HG03045 (cell line): ENCODE results near the gene KRT74.
"Not testable (repeated sequence)": the region's sequence is repeated elsewhere in the genome, so short reads cannot be mapped to it uniquely, and the experiment has no call there.

Experiments used
- ATAC-seq: cut with Tn5 transposase; IDR thresholded peaks from one replicate; pipeline ENCODE4 v1.9.1; 2021; ENCODE audit warnings: mild to moderate bottlenecking, moderate library complexity; ENCODE audit not compliant: unreplicated experiment

KRT74 gene

DNA sequence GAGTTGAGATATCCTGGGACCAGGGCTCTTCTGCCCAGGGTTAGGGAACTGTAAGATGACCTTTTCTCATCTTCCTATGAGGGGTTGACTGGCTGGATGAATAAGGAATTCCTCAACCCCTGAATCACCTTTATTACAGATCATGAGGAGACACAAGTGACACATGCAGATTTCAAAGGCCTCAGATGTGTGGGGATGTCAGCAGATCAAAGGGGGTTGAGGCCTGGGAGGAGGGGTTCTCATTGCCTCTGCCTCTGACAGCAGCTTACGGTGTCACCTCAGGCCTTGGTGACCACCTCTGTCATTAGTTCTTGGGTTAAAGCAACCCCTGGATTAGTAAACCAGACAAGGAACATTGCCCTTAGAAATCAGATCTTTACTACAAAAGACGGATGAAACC lies 29.7 kb upstream of the KRT74 start:
- no peak for ATAC-seq

DNA sequence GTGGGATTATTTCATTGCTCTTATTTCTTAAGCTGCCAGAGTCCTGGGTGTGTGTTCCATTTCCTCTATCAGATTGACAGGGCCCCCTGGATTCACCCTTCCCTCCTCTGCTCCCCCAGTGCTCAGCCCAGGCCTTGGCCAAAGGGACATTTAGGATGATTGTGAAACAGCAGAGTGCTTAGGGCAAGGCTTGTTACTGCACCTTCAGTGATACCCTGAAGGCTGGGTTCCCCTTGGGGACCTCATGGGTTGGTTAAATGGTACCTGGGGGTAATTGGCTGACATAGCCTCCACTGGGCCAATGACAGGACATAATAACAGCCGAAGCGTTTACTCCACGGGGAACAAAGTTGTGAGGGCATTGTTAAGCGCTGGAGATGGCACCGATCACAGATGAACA lies 28.9 kb upstream of the KRT74 start:
- no peak for ATAC-seq

DNA sequence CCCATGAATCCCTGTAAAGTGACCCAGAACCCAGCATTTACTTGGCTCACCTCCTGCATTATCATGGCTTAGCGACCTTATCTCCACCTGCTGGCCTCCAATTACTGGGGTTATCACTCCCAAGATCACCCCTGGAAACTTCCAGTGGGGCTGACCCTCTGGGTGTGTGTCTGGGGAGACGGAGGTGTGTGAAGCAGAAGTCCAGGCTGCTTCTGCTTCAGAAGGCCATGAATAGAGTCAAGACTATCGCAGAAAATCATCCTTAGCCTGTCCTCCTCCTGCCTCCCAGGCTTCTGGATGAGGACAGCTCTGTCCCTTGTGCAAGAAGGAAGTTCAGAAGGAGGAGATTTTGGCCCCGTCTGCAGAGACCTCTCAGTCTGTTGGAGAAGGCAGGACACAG lies 28.0 kb upstream of the KRT74 start:
- ATAC-seq: no peak

DNA sequence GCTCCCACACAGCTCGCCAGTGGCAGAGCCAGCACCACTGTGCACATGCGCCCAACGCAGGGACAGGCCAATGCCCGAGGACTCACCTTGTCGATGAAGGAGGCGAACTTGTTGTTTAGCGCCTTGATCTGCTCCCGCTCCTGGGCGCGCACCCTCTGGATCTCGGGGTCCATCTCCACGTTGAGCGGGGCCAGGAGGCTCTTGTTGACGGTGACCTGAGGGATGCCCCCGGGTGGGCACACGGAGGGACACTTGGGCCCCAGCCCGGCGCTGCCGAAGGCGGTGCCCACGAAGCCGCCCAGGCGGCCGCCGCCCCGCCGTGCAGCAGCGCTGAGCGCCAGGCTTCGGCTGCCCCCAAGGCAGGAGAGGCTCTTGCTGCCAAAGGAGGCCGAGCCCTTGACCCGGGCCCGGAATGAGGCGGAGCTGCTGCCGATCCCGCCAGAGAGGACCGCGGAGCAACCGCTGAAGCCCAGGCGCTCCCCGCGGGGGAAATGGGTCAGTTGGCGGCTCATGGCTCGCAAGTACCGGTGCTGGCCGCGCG lies 27.4 kb upstream of the KRT74 start, which contains the start of gene KRT72:
KRT72 (minus strand) TSS at position 523 of the 541 bp plus-strand sequence; CDS start at position 512, 11 bp downstream.
- no peak for ATAC-seq

DNA sequence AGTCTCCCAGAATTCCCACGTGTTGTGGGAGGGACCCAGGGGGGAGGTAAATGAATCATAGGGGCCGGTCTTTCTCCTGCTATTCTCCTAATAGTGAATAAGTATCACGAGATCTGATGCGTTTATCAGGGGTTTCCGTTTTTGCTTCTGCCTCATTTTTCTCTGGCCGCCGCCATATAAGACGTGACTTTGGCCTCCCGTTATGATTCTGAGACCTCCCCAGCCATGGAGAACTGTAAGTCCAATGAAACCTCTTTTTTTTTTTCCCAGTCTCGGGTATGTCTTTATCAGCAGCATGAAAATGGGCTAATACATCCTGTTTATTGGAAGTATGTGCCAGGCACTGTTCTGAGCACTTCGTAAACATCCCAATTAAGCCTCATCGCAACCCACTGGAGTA lies 26.8 kb upstream of the KRT74 start:
- ATAC-seq: no peak

DNA sequence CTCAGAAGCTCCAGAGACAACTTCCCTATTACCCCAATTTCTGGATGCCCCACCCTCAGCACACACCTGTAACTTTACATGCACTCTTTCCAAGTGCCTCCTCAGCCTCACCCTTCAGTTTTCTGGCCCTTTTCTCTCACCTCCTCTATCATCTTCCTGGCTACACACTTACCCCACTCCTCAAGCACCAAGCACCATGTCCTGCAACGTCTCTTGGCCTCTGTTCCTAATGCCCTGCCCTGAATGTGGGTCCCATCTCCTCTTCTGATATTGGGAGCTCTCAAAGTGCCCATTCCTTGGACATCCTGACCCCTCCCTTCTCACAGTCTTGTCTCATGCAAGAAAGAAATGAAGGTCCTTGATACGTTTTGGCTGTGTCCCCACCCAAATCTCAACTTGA lies 26.4 kb upstream of the KRT74 start:
- no peak for ATAC-seq

DNA sequence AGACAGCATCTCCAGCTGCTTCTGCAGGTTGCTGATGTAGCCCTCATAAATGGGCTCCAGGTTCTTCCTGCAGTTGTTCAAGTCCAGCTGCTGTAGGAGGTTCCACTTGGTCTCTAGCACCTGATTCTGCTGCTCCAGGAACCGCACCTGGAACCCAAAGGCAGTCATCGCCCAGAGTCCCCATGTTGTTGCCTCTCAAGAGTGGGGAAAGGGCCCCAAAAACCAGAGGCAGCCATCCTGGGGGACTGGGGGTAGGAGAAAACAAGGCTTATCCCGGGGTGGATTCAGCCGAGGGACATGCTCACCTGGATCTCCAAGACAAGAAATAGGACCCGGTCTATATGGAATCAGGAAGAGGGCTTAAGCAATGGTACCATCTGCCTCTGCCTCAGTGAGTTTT lies 25.3 kb upstream of the KRT74 start:
- no peak for ATAC-seq

DNA sequence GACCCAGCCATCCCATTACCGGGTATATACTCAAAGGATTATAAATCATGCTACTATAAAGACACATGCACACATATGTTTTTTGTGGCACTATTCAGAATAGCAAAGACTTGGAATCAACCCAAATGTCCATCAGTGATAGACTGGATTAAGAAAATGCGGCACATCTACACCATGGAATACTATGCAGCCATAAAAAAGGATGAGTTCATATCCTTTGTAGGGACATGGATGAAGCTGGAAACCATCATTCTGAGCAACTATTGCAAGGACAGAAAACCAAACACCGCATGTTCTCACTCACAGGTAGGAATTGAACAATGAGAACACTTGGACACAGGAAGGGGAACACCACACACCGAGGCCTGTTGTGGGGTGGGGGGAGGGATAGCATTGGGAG lies 20.6 kb upstream of the KRT74 start:
- ATAC-seq: not testable (repeated sequence)

DNA sequence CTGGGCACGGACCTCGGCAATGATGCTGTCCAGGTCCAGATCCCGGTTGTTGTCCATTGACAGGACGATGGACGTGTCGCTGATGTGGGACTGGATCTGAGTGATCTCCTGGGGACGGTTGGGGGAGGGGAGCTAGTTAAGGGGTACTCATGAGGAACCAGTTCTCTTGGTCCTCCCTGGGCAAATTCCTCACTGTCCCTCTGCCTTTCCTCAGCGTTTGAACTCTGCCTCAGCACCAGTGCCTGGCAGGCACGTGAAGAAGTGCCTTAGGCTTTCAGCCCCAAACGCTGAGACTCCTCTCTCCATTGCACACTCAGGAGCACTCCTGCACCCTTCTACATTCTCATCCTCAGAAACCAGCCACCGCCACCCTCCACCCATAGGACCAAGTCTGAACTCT lies 17.9 kb upstream of the KRT74 start:
- ATAC-seq: no peak

DNA sequence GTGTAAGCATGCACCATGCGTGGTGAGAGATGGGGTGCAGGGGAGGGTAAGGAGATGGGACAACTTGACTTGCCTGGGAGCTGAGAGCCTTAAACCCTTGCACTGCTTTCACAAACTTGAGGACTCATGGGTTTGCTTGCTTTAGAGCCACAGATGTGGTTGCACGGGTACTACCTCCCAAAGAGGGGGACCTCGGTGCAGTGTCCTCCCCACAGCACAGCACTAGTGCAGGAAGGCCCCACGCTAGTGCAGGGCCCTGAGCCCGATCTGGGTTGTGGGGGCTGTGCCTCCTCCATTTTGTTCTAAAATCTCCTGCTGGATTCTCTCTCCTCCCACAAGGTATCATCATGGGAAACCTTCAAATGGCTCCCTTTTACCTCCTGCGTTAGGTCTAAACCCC lies 16.4 kb upstream of the KRT74 start:
- no peak for ATAC-seq

DNA sequence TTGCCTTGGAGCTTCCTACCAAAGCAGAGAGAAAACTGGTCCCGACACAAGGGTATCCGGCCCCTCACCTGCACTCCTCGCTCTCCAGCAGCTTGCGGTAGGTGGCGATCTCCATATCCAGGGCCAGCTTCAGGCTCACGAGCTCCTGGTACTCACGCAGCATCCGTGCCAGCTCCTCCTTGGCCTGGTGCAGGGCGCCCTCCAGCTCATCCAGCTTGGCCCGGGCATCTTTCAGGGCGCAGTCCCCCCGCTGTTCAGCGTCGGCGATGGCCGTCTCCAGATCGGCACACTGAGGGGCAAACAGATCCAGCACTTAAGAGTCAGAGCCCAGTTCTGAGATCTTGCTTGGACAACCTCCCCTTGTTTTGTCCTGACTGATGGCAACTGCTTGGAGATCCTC lies 13.9 kb upstream of the KRT74 start:
- ATAC-seq: no peak

DNA sequence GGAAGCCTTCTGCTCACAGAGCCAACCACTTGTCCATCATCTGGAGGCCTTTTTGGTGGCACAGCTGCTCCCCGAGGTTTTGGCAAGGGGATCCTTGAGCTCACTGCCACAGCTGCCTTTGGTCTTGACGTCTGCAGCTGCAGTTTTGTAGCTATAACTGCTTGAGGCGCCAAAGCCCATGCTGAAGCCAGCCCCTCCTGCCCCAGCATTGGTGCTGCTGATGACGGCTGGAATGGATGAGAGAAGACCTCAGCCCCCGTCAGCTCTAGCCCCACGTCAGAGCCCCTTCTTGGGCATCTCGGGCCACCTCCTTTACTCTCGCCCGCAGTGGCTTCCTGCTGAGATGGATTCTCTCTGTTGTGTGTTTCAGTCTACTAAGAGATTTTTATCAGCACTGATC lies 12.3 kb upstream of the KRT74 start:
- ATAC-seq: no peak

DNA sequence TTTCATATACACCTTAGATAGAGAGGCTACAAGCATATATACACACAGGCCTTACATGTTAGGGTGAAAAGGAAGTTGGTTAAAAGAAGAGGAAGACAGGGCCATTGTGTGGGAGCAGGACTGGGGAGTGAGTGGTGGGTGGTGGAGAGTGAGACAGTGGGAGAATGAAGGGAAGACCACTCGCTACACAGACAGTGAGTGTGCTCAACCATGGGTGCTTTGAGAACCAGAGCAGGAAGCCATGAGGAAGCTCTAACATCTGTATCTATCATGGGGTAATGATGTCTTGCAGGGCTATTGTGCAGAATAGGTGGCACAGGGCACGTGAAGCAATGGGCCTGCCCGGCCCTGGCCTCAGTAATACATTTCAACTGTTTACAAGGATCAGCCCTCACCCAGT lies 11.4 kb upstream of the KRT74 start:
- ATAC-seq: no peak

DNA sequence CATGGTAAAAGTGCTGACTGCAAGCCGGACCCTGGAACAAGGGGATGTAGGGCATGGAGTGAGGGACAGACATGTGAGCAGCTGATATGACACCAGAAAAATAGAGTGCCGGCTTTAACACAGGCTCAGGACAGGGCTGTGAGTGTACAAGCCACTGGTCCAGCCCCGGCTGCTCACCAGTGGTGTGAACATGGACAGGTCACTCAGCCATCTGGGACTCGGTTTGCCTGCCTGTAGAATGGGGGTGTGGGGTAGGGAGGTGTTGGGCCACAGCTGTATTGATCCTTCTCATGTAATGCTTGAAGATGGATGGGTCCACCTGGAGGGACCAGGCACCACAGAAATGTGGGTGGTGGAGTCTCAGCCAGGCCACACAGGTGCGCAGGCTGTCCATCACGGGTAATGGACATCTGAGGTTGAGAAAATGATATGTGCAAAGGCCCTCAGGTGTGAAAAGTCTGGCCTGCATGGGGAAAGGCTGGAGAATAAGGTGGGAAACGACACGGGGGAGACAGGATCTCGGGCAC lies 10.6 kb upstream of the KRT74 start:
- ATAC-seq: no peak

DNA sequence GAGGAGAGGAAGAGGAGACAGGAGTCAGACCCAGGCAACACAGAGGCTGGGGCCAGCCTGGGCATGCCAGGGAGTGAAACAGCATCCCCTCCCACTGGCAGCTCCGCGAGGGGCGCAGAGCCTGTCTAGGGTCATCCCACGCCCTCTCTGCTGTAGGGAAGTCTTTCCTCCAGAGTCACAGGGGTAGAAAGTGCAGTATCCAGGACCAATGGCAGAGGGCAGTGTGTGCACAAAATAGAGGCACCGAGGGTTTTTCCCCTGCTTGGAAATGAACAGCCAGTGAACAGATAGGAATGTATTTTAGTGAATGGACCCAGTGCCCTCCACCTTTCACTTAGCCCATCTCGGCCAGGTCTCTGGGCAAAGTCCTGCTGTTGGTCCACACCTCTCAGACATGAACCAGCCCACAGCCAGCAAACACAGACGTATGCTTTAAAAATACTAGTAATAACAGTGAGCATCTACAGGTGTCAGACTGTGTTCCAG lies 9.4 kb upstream of the KRT74 start:
- no peak for ATAC-seq

DNA sequence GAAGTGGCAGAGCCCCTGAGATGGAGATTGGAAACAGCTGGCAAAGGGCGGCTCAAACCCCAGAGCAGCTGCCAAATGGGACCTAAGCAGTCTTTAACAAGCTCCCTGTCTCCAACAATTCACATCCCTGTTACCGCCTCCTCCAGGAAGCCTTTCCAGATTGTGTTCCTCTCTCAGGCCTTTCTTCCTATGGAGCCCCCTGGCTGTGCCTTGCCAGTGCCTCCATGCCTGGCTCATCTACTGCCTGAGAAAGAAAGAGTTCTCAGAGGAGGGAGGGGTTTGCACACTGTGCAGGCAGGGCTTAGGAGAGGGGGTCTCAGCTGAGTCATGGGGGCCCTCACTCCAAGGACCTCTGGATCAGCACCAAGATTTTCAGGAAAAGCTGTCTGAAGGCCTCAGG lies 8.8 kb upstream of the KRT74 start:
- ATAC-seq: no peak

DNA sequence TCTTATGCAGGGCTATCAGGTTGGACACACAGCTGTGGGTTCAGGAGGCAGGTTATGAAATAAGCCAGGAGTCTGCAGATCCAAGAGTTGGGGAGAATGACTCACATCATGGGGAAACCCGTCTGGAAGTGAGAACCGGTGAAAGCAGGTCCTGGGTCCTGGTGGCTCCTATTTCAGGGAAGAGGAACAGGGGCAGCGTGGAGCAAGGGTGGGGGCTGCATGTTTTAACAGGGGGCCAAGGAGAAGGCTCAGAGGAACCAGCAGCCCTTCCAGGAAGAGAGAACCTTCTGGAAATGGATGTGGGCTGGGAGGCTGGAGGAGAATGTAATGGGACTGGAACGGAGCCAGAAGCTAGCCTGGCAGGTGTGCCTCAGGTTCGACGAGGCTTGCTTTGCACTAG lies 7.8 kb upstream of the KRT74 start:
- no peak for ATAC-seq

DNA sequence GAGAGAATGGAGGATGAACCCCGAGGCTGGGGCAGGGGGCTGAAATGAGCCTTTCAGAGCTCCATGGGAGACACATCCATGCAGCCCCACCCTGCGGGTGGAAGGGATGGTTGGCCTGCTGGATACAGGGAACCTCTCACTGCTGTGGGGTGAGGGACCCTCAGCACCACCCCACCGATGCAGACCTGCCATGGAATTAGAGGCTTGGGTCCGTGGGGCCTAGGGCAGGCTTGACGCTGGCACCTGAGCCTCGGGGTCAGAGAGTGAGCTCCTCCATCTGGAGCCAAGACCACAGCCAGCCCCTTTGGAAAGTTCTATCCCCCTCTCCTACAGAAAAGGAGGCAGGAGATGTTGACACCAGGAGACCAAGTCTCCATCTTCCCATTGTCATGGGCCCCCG lies 7.4 kb upstream of the KRT74 start:
- no peak for ATAC-seq

DNA sequence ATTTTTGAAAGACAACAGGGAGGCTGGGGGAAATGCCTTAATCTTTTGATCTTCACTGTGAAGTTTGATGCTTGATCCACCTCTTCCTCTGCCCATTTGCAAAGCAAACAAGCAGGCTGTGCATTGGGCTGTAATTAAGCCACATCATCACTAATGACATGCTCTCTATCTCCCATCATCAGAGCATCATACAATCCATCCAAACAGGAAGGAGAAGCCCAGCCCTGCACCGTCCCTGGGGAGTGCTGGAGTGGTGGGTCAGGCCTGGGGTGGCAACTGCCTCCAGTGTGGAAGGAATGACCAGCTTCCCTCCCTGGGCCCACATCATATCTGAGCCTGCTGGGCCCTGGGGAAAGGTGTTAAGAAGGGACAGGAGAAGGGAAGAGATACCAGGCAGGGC lies 6.9 kb upstream of the KRT74 start:
- no peak for ATAC-seq

DNA sequence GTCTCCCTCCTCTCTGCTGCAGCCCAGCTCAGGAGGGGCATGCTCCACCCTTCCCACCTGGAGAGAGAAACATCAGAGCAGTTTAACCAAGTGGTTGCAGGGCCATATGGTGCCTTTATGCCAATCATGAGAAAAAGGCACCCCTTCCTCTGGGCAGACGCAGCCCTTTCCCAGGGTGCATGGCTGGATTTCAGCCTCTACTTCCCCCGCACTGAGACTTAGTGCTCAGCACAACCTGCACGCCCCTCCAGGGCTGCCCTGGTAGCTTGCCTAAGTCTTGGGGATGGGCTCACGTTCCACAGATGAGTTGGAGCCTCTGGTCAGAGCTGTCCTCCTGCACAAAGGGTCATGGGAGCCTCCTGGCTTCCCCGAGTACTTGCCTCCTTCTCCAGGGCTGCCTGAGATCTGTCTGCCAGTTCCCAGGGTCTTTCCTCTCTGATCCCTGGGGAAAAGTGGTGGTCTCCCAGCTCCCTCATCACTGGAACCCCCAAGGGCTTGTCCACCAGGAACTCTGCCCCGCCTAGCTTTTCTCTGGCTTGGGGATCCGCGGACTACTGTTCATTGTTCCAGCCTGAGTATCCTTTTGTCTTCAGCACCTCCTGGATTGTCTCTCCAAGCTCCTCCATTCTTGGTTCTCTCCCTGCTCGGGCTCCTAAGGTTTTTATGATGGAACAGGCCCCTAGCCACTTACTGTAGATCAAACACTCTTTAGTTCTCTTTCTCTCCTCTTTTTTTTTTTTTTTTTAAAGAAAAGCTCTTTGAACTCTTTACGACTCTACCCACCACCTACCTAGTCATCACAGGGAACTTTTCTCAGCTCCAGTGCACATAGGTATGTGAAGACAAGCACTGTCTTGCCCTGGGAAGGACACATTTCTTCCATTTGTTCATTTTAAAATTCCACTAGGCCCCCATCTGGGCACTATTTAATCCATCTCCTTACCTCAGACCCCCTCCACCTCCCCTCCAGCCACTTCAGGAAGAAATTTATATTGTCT lies 6.1 kb upstream of the KRT74 start:
- ATAC-seq: no peak

DNA sequence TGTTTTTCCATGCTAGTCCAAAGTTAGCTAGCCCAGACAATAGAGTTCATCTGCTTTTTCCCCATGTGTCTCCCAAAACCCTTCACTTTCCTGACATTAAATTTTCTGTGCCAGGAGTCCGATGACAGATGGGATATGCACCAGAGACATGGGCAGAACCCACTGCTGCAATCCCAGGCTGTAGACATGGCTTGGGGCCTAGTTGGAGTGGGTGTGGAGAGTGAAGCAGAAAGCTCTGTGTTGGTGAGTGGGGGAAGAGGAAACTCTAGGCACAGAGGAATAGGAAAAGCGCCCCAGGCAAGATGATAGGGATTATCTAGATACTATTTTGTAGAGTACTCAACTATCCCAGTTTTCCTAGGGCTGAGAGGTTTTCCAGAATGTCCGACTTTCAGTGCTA lies 4.8 kb upstream of the KRT74 start:
- ATAC-seq: no peak

DNA sequence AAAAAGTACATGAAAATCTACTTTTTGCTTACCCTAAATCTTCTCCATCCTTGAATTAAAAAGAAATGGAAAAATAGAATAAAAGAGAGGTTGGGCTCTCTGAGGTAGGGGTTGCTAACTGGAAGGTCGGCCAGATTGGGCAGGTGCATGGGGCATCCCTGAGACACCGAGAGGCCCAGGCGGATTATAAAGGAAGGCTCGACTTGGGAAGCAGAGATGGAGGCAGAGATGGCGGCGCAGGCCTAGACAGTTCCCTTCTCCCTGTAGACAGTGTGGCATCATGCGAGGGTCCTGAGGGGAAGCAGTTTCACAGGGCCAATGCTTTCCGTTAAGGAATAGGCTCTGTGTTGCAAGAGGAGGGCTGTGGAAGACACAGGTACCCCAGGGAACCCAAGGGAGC lies 3.7 kb upstream of the KRT74 start:
- ATAC-seq: no peak
